ENCODE measurements around the gene NCAM1. TPM values are rescaled to one million over a fixed set of nuclear protein-coding genes. Genes with fewer than 3 reads are reported as not detected.

The NCAM1 gene
- total RNA-seq, 1 experiment from 2014 or later, result 5.9 TPM

- TF ChIP-seq ZNF425 (CRISPR knock-in tag; conservative IDR thresholded peaks at IDR 0.05) (no peak), MLX (CRISPR knock-in tag; IDR thresholded peaks at IDR 0.05) (no peak), OVOL2 (CRISPR knock-in tag; IDR thresholded peaks at IDR 0.05; ENCODE audit: borderline replicate concordance) (no peak), MXD4 (CRISPR knock-in tag; IDR thresholded peaks at IDR 0.05; ENCODE audit: borderline replicate concordance) (no peak), ZNF512 (CRISPR knock-in tag; IDR thresholded peaks at IDR 0.05; ENCODE audit: borderline replicate concordance) (no peak)
- TF ChIP-seq, protein P1, sequence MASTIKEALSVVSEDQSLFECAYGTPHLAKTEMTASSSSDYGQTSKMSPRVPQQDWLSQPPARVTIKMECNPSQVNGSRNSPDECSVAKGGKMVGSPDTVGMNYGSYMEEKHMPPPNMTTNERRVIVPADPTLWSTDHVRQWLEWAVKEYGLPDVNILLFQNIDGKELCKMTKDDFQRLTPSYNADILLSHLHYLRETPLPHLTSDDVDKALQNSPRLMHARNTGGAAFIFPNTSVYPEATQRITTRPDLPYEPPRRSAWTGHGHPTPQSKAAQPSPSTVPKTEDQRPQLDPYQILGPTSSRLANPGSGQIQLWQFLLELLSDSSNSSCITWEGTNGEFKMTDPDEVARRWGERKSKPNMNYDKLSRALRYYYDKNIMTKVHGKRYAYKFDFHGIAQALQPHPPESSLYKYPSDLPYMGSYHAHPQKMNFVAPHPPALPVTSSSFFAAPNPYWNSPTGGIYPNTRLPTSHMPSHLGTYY (CRISPR knock-in tag; IDR thresholded peaks at IDR 0.05), result no peak
These were observed 277.5 kb downstream of the NCAM1 start (continued) for GRCh38 chr11:113238721-113239120.

GRCh38 chr11:113240389-113240788, 279.2 kb downstream of the NCAM1 start:
- Mint-ChIP-seq H3K4me3 (no peak overlapping the region), H3K36me3 (no peaks in the 10 kb centered on the region), H3K9me3 (no peaks in the 10 kb centered on the region), H3K27me3 (ENCODE audit: low read depth) (no peaks in the 10 kb centered on the region), H3K27ac (no peak overlapping the region), H3K4me1 (peaks cover 19% of the 10 kb centered on the region)
- ChIA-PET CTCF (interaction anchor here (1.4 kb wide), 1 partner anchor 49 kb away, joined by 4 read pairs; no protein-coding TSS in a partner anchor), POLR2A (interaction anchor here (0.6 kb wide), 1 partner anchor 203 kb away, joined by 3 read pairs; no protein-coding TSS in a partner anchor)
- ATAC-seq (no peak), DNase-seq (ENCODE audit: low spot score) (no peak)
- no peak for TF ChIP-seq JUN (CRISPR knock-in tag; IDR thresholded peaks at IDR 0.05)
- no peak for TF ChIP-seq FOXK1 (CRISPR knock-in tag; IDR thresholded peaks at IDR 0.05)
- no peak for TF ChIP-seq CREM (CRISPR knock-in tag; IDR thresholded peaks at IDR 0.05)
- TF ChIP-seq RORB (CRISPR knock-in tag; IDR thresholded peaks at IDR 0.05), result no peak
- TF ChIP-seq ZNF263 (CRISPR knock-in tag; IDR thresholded peaks at IDR 0.05; ENCODE audit: low read depth), result no peak
- no peak for TF ChIP-seq NR1H2 (CRISPR knock-in tag; IDR thresholded peaks at IDR 0.05)
- TF ChIP-seq, protein P1 (CRISPR knock-in tag; IDR thresholded peaks at IDR 0.05), result no peak
- no peak for TF ChIP-seq NFYB (CRISPR knock-in tag; conservative IDR thresholded peaks at IDR 0.05; ENCODE audit: low read depth)
- TF ChIP-seq HMGA2 (CRISPR knock-in tag; IDR thresholded peaks at IDR 0.05), result no peak
- no peak for TF ChIP-seq GABPB1 (CRISPR knock-in tag; IDR thresholded peaks at IDR 0.05)
- TF ChIP-seq ZNF416 (CRISPR knock-in tag; IDR thresholded peaks at IDR 0.05), result no peak
- TF ChIP-seq TCF7 (CRISPR knock-in tag; IDR thresholded peaks at IDR 0.05; ENCODE audit: low read depth), result no peak
- no peak for TF ChIP-seq TP53 (CRISPR knock-in tag; IDR thresholded peaks at IDR 0.05)
- TF ChIP-seq PRRX2 (CRISPR knock-in tag; IDR thresholded peaks at IDR 0.05), result no peak
- TF ChIP-seq SMAD3 (CRISPR knock-in tag; IDR thresholded peaks at IDR 0.05; ENCODE audit: borderline replicate concordance), result no peak
